Measurements from ENCODE around the gene RARB. TPM values are rescaled to one million over a fixed set of nuclear protein-coding genes. Genes with fewer than 3 reads are reported as not detected.

RARB gene
- total RNA-seq, 1 donor from 2014 or later, result 5.6 TPM

DNA sequence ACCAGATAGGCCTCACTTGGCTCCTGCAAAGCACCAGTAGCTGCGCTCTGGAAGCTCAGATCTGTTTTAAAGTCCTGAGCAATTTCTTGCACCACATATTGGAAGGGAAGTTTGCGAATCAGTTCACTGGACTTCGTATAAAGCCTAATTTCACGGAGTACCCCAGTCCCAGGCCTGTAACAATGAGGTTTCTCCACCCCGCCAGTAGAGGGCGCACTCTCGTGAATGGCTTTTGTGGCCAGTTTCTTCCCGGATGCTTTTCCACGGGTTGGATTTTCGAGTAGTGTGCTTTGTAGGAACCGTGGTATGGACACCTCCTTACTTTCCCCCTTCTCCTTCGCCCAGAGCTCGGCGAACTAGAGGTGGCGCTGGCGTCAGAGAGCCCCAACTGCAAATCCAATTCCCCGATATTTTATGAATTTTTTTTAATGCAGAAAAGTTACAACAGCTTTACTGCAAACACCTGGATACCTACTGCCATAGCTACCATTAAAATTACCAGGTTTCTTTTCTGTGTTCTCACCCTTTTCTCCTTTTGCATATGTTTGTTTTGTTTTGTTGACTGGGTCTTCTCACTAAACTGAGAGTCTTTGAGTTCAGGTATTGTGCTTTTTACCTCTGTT, 13.3 kb downstream of the RARB start:
- no peak overlapping the region for H3K27ac ChIP-seq
- DNase-seq, result no peak
- no peaks in the 10 kb centered on the region for H3K36me3 ChIP-seq
- ATAC-seq, result no peak
- TF ChIP-seq CTCF (IDR thresholded peaks at IDR 0.05), result peak; percentile 59
- H3K4me1 ChIP-seq, result no peaks in the 10 kb centered on the region
- no peaks in the 10 kb centered on the region for H3K9me3 ChIP-seq
- H3K27me3 ChIP-seq (ENCODE audit: low read depth), result no peaks in the 10 kb centered on the region
- no peak overlapping the region for H3K4me3 ChIP-seq
- intact Hi-C loops (cut with DNase I), result no loop called here

GRCh38 chr3:25442486-25442885, 14.4 kb downstream of the RARB start:
- DNase-seq (no peak), ATAC-seq (no peak)
- H3K27me3 ChIP-seq (ENCODE audit: low read depth), result no peaks in the 10 kb centered on the region
- H3K36me3 ChIP-seq, result no peaks in the 10 kb centered on the region
- H3K4me1 ChIP-seq, result no peaks in the 10 kb centered on the region
- no peak overlapping the region for H3K27ac ChIP-seq
- intact Hi-C loops (cut with DNase I), result no loop called here
- H3K9me3 ChIP-seq, result no peaks in the 10 kb centered on the region
- no peak for TF ChIP-seq CTCF (IDR thresholded peaks at IDR 0.05)
- no peak overlapping the region for H3K4me3 ChIP-seq

- ATAC-seq (no peak), DNase-seq (no peak)
- Histone ChIP-seq H3K27ac (no peak overlapping the region), H3K9me3 (no peaks in the 10 kb centered on the region), H3K27me3 (ENCODE audit: low read depth) (no peaks in the 10 kb centered on the region), H3K4me3 (no peak overlapping the region), H3K36me3 (no peaks in the 10 kb centered on the region), H3K4me1 (peaks cover 9% of the 10 kb centered on the region)
- no peak for TF ChIP-seq CTCF (IDR thresholded peaks at IDR 0.05)
- intact Hi-C loops (cut with DNase I), result no loop called here
Observed at GRCh38 chr3:25444273-25444672, 16.2 kb downstream of the RARB start.

GRCh38 chr3:25445731-25446130, 17.7 kb downstream of the RARB start:
- ATAC-seq, result no peak
- Histone ChIP-seq H3K4me3 (no peak overlapping the region), H3K9me3 (no peaks in the 10 kb centered on the region), H3K4me1 (peaks cover 11% of the 10 kb centered on the region), H3K27ac (no peak overlapping the region), H3K36me3 (no peaks in the 10 kb centered on the region), H3K27me3 (ENCODE audit: low read depth) (no peaks in the 10 kb centered on the region)
- intact Hi-C loops (cut with DNase I), result no loop called here
- no peak for TF ChIP-seq CTCF (IDR thresholded peaks at IDR 0.05)
- DNase-seq, result no peak

GRCh38 chr3:25447285-25447684, 19.2 kb downstream of the RARB start:
- Histone ChIP-seq H3K27ac (no peak overlapping the region), H3K4me3 (no peak overlapping the region), H3K36me3 (no peaks in the 10 kb centered on the region), H3K27me3 (ENCODE audit: low read depth) (no peaks in the 10 kb centered on the region), H3K4me1 (peaks cover 11% of the 10 kb centered on the region), H3K9me3 (no peaks in the 10 kb centered on the region)
- ATAC-seq (no peak), DNase-seq (no peak)
- intact Hi-C loops (cut with DNase I), result no loop called here
- no peak for TF ChIP-seq CTCF (IDR thresholded peaks at IDR 0.05)
